Stimulated activated effector memory CD8-positive, alpha-beta T cell treated with anti-CD3 and anti-CD28 coated beads, Interleukin-12 subunit alpha, Interleukin-12 subunit beta, amount 100 ng/mL, for 72 hours (primary cell): Measurements from ENCODE around the gene ATP6V1C2.

Experiments used
- ATAC-seq: fragments of 150-1000 bp; cut with Tn5 transposase; 2 replicates; pipeline ENCODE4 v1.10.0; 2021
- DNase-seq, 2 donors: peaks; one replicate each; pipeline ENCODE4 v3.0.0; 2021 to 2022; ENCODE audit warnings: low spot score in 2 of 2
- H3K27ac Mint-ChIP-seq: one replicate; pipeline ENCODE4 v1.8.0; 2022; ENCODE audit warnings: mild to moderate bottlenecking, mixed read lengths
- H3K36me3 Mint-ChIP-seq: one replicate; pipeline ENCODE4 v1.8.0; 2022; ENCODE audit warnings: mild to moderate bottlenecking, mixed read lengths
- H3K4me1 Mint-ChIP-seq: one replicate; pipeline ENCODE4 v1.8.0; 2022; ENCODE audit warnings: mixed read lengths
- H3K4me3 Mint-ChIP-seq: one replicate; pipeline ENCODE4 v1.8.0; 2022; ENCODE audit warnings: mild to moderate bottlenecking, mixed read lengths
- H3K9me3 Mint-ChIP-seq: one replicate; pipeline ENCODE4 v1.8.0; 2022; ENCODE audit warnings: mixed read lengths

Gene ATP6V1C2, protein sequence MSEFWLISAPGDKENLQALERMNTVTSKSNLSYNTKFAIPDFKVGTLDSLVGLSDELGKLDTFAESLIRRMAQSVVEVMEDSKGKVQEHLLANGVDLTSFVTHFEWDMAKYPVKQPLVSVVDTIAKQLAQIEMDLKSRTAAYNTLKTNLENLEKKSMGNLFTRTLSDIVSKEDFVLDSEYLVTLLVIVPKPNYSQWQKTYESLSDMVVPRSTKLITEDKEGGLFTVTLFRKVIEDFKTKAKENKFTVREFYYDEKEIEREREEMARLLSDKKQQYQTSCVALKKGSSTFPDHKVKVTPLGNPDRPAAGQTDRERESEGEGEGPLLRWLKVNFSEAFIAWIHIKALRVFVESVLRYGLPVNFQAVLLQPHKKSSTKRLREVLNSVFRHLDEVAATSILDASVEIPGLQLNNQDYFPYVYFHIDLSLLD

DNA sequence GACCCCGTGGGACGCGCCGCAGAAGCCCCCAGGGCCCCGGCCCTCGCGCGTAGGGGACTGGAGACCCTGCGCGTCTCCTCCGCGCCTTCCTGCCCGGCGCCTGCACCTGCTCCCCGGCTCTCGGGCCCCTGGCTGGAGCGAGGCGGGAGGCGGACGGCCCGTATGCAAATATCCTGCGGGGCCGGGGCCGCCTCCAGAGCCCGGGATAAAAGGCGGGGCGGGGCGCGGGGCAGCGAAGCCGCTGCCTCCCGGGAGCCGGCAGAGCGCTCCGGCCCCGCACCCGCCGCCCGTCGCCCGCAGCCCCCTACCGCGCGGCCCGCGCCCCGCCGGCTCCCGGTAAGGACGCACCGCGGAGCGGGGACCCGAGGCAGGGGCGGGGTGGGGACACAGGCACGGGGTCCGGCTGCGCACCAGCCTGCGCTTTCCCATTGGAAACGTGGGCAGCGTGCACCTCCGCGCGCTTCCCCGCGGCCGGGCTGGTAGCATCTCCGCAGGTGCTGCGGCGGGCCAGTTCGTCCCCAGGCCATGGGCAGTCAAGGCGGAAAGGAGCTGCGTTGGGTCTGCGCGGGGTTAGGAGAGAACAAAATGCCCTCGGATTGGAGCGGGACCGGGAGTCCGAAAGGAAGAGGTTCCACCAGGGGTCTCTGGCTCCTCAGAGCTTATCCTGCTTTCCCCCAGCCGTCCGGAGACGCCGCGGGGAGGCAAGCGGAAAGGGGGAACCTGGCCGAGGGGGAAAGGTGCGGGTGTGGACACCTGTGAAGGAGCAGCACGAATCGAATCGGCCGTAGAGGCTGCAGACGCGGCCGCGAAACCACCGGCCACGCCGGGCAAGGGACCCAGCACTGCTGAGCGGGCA, at the start of gene ATP6V1C2:
Gene ATP6V1C2 (plus strand): TSS at position 235 of the 856 bp plus-strand sequence. CDS start 1,220 bp downstream, outside the sequence.
- DNase-seq (no peak), ATAC-seq (peak; percentile 59)
- peak within 1 kb of the TSS; percentile 42 for H3K4me3 Mint-ChIP-seq
- H3K9me3 Mint-ChIP-seq: no peaks in the 10 kb centered on the region
- no peaks in the 10 kb centered on the region for H3K36me3 Mint-ChIP-seq
- H3K4me1 Mint-ChIP-seq: no peaks in the 10 kb centered on the region
- H3K27ac Mint-ChIP-seq: no peak within 1 kb of the TSS

- Mint-ChIP-seq H3K9me3 (no peaks in the 10 kb centered on the region), H3K27ac (peak overlapping the region; percentile 37), H3K4me1 (peaks cover 21% of the 10 kb centered on the region), H3K36me3 (peaks cover 99% of the 10 kb centered on the region), H3K4me3 (no peak overlapping the region)
- DNase-seq (no peak), ATAC-seq (peak; percentile 31)
Observed at GRCh38 chr2:10675131-10675530, 46.3 kb upstream of the ATP6V1C2 start.

DNA sequence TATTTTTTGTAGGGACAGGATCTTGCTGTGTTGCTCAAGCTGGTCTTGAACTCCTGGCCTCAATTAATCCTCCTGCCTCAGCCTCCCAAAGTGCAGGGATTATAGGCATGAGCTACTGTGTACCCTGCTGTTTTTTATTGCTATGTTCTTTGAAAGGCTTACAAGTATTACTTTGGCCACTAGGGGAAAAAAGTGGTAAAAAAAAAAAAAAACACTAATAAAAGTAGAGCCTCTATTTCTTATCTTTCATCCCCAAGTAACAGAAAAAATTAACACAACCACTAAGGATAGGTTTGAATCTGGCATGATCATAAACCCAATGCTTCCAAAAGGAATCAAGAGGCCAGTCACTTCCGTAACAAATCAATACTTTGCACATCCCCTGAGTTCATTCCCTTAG, 43.2 kb upstream of the ATP6V1C2 start:
- peaks cover 99% of the 10 kb centered on the region for H3K36me3 Mint-ChIP-seq
- DNase-seq: no peak
- H3K27ac Mint-ChIP-seq: no peak overlapping the region
- H3K4me3 Mint-ChIP-seq: no peak overlapping the region
- peaks cover 21% of the 10 kb centered on the region for H3K4me1 Mint-ChIP-seq
- no peaks in the 10 kb centered on the region for H3K9me3 Mint-ChIP-seq
- ATAC-seq: no peak

GRCh38 chr2:10680214-10680613, 41.2 kb upstream of the ATP6V1C2 start:
- ATAC-seq (no peak), DNase-seq (no peak)
- H3K4me3 Mint-ChIP-seq: no peak overlapping the region
- H3K27ac Mint-ChIP-seq: peak overlapping the region; percentile 66
- peaks cover 17% of the 10 kb centered on the region for H3K4me1 Mint-ChIP-seq
- no peaks in the 10 kb centered on the region for H3K9me3 Mint-ChIP-seq
- peaks cover 99% of the 10 kb centered on the region for H3K36me3 Mint-ChIP-seq

GRCh38 chr2:10680957-10681356, 40.5 kb upstream of the ATP6V1C2 start:
- H3K36me3 Mint-ChIP-seq: peaks cover 98% of the 10 kb centered on the region
- no peak overlapping the region for H3K4me3 Mint-ChIP-seq
- peaks cover 10% of the 10 kb centered on the region for H3K4me1 Mint-ChIP-seq
- ATAC-seq (peak; percentile 57), DNase-seq (no peak)
- no peaks in the 10 kb centered on the region for H3K9me3 Mint-ChIP-seq
- H3K27ac Mint-ChIP-seq: no peak overlapping the region

DNA sequence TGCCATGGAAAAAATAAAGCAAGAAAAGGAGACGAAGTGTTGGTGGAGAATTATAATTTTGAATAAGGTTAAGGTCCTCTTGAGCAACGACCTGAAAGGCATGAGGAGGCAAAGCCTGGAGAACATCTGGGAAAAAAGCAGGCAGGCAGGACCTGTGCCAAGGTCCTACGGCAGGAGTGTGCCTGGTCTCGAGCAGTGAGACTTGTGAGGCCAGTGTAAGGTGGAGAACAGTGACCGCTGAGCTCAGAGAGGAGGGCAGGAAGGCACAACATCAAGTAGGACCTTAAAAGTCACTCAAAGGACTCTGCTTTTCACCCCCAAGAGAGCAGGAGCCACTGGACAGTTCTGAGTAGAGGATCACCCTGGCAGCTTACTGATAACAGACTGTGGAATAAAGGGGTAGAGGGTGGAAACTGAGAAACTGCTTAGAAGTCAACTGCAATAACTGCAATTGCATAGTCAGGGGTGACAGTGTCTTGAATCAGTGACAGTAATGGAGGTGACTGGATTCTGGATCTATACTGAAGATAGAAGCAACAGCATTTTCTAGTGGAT, 35.2 kb upstream of the ATP6V1C2 start:
- no peak overlapping the region for H3K4me3 Mint-ChIP-seq
- no peak overlapping the region for H3K27ac Mint-ChIP-seq
- H3K9me3 Mint-ChIP-seq: no peaks in the 10 kb centered on the region
- peaks cover 5% of the 10 kb centered on the region for H3K4me1 Mint-ChIP-seq
- no peak for ATAC-seq
- peaks cover 55% of the 10 kb centered on the region for H3K36me3 Mint-ChIP-seq
- peak in 1 of 2 donors; percentile 35 for DNase-seq

DNA sequence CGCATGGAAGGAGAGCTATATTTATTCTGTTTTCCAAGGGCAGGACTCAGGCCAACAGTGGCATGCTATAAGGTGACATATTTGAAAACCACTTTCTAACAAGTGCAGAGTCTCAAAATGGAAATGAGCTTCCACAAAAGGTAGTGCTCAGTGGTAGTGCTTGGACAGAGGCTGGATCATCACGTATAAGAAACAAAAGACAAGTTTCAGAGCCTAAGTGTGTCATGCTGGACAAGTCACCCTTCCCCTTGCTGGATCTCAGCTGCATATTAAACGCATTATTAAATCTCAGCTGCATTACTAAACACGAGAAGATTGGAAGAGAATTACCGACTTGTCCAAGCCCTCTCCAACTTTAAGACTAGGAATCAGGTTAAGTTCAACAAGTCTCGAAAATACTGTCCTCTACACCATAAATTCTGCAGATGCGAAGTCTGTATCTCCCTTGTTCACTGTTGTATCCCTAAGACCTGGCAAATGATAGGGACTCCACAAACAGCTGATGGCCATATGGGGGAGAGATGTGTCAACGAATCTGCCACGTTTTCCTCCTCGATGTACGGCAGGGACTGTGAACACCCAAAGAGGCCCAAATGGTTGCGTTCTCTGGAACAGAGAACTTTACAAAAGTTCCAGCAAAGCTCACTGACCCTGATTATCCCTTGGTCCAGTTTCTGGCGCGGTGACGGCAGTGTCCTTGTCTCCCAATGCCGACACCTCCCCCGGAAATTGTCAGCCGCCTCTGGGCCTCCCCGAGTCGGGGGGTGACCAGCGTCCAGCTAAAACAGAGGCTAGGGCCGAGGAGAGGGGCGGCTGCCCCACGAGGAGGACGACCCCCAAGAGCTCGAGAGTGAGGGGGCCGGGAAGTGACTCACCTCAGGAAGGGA, 32.3 kb upstream of the ATP6V1C2 start:
- Mint-ChIP-seq H3K4me3 (no peak overlapping the region), H3K27ac (no peak overlapping the region), H3K9me3 (no peaks in the 10 kb centered on the region), H3K36me3 (peaks cover 26% of the 10 kb centered on the region), H3K4me1 (peaks cover 6% of the 10 kb centered on the region)
- DNase-seq (no peak), ATAC-seq (peak; percentile 44)

DNA sequence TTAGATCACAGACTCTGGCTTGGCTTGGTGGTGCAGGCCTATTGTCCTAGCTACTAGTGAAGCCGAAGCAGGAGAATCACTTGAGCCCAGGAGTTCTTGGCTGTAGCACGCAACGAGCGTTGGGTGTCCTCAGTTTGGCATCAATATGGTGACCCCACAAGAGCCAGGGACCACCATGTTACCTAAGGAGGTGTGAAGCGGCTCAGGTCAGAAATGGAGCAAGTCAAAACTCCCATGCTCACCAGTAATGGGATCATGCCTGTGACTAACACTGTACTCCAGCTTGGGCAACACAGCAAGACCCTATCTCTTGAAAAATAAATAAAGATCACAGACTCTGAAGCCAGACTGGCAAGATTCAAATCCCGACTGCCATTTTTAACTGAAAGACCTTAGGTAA, 29.9 kb upstream of the ATP6V1C2 start:
- no peak overlapping the region for H3K27ac Mint-ChIP-seq
- no peaks in the 10 kb centered on the region for H3K9me3 Mint-ChIP-seq
- ATAC-seq (no peak), DNase-seq (no peak)
- H3K4me1 Mint-ChIP-seq: peaks cover 6% of the 10 kb centered on the region
- H3K4me3 Mint-ChIP-seq: no peak overlapping the region
- H3K36me3 Mint-ChIP-seq: peaks cover 6% of the 10 kb centered on the region

GRCh38 chr2:10700078-10700803, 21.2 kb upstream of the ATP6V1C2 start:
- DNase-seq (no peak), ATAC-seq (peak; percentile 66)
- no peaks in the 10 kb centered on the region for H3K9me3 Mint-ChIP-seq
- H3K36me3 Mint-ChIP-seq: no peaks in the 10 kb centered on the region
- no peak overlapping the region for H3K4me3 Mint-ChIP-seq
- H3K27ac Mint-ChIP-seq: no peak overlapping the region
- H3K4me1 Mint-ChIP-seq: no peaks in the 10 kb centered on the region

GRCh38 chr2:10704034-10704594, 17.3 kb upstream of the ATP6V1C2 start:
- no peak overlapping the region for H3K27ac Mint-ChIP-seq
- H3K9me3 Mint-ChIP-seq: no peaks in the 10 kb centered on the region
- no peaks in the 10 kb centered on the region for H3K36me3 Mint-ChIP-seq
- ATAC-seq: no peak
- H3K4me3 Mint-ChIP-seq: no peak overlapping the region
- H3K4me1 Mint-ChIP-seq: no peaks in the 10 kb centered on the region
- DNase-seq: no peak

- DNase-seq (no peak), ATAC-seq (peak; percentile 64)
- H3K27ac Mint-ChIP-seq: no peak overlapping the region
- H3K4me1 Mint-ChIP-seq: no peaks in the 10 kb centered on the region
- H3K36me3 Mint-ChIP-seq: no peaks in the 10 kb centered on the region
- no peaks in the 10 kb centered on the region for H3K9me3 Mint-ChIP-seq
- no peak overlapping the region for H3K4me3 Mint-ChIP-seq
Observed at GRCh38 chr2:10706033-10706432, 15.4 kb upstream of the ATP6V1C2 start.

DNA sequence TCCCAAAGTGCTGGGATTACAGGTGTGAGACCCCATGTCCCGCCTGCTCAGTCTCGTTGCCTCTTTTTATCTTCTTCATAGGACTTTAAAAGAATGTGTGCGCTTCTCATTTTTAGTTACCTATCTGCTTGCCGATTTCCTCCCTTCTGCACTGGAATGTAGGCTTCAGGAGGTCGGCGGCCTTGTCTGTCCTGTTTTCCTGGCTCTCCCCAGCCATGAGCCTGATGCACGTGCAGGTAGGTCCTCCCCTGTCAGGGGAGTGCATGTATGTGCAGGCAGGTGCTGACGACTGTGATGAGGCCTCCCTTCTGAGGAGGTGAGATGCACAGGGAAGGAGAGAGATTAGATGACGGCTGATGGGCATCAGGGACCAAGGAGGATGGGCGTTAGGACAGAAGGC, 13.6 kb upstream of the ATP6V1C2 start:
- Mint-ChIP-seq H3K27ac (no peak overlapping the region), H3K4me3 (no peak overlapping the region), H3K4me1 (peaks cover 7% of the 10 kb centered on the region), H3K9me3 (no peaks in the 10 kb centered on the region), H3K36me3 (no peaks in the 10 kb centered on the region)
- ATAC-seq (no peak), DNase-seq (no peak)

DNA sequence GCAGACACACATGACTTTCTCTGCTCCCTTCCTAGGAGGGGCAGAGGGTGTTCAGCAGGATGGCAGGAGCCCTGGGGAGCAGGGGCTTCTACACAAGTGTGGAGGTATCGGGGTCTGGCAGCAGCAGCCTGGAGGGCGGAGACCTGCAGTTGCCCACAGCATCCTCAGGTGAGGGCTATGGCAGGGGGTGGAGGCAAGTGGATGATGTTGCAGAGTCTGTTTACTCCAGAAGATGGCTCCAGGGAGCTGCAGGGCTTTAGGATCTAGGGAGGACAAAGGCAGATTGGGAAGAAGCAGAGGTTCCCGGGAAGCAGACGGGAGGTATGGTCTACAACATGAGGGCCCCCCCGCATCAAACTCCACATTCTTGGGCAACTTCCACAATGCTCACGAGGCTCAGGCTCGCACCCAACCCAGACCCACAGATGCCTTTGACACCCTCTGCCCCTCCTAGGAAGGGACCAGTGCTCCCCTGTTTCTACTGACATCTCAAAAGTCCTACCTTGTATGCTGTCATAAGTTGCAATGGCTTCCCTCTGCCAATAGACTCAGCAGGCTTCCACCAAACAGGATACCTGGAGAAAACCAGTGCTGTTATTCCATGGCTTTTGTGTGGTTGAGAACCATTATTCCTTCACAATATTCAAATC, 12.0 kb upstream of the ATP6V1C2 start:
- no peak overlapping the region for H3K27ac Mint-ChIP-seq
- H3K4me1 Mint-ChIP-seq: peaks cover 7% of the 10 kb centered on the region
- H3K9me3 Mint-ChIP-seq: no peaks in the 10 kb centered on the region
- H3K4me3 Mint-ChIP-seq: no peak overlapping the region
- ATAC-seq (no peak), DNase-seq (no peak)
- no peaks in the 10 kb centered on the region for H3K36me3 Mint-ChIP-seq
